ENCODE results near the gene PEX26. TPM values are rescaled to one million over a fixed set of nuclear protein-coding genes. Genes with fewer than 3 reads are reported as not detected.
"Not testable (repeated sequence)": the region's sequence is repeated elsewhere in the genome, so short reads cannot be mapped to it uniquely, and the experiment has no call there.

PEX26 gene
- polyA plus RNA-seq, 1 donor (not counting 4 experiments of a cell fraction or from before 2014, with no cell fraction given) = 23.0 TPM

DNA sequence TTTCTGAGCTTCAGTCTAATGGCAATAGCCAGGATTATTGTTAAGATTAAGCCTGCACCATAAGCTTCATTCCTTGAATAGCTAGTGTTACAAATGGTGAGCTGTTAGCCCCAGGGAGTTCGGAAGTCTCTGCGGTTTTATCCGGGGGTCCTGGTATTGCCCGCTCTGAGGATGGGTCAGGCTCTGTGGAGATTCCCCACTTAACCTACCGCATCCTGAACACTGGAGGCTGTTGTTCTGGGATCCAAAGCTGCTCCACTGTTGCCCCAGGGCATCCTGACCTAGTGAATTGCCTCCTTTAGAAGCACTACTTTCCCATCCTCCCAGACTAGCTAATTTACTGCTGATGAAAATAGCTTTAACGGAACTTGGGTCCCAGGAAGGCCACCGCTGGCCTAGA is 14.5 kb upstream of the PEX26 start:
- H3K27ac ChIP-seq (ENCODE audit: control insufficient read depth, insufficient read depth, low read length) = peak overlapping the region; percentile 72
- H3K79me2 ChIP-seq (ENCODE audit: control insufficient read depth, insufficient read depth, low read length) = no peaks in the 10 kb centered on the region
- TF ChIP-seq EZH2 (IDR thresholded peaks at IDR 0.05; ENCODE audit: low read length) = no peak
- TF ChIP-seq, protein P1, sequence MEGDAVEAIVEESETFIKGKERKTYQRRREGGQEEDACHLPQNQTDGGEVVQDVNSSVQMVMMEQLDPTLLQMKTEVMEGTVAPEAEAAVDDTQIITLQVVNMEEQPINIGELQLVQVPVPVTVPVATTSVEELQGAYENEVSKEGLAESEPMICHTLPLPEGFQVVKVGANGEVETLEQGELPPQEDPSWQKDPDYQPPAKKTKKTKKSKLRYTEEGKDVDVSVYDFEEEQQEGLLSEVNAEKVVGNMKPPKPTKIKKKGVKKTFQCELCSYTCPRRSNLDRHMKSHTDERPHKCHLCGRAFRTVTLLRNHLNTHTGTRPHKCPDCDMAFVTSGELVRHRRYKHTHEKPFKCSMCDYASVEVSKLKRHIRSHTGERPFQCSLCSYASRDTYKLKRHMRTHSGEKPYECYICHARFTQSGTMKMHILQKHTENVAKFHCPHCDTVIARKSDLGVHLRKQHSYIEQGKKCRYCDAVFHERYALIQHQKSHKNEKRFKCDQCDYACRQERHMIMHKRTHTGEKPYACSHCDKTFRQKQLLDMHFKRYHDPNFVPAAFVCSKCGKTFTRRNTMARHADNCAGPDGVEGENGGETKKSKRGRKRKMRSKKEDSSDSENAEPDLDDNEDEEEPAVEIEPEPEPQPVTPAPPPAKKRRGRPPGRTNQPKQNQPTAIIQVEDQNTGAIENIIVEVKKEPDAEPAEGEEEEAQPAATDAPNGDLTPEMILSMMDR (optimal IDR thresholded peaks at IDR 0.05 in 1 of 3, IDR thresholded peaks at IDR 0.05 in 1 of 3, conservative IDR thresholded peaks at IDR 0.05 in 1 of 3; ENCODE audit: extremely low read depth in 1 of 3, insufficient read depth in 2 of 3, low read length in 3 of 3) = no peak
- H3K4me2 ChIP-seq (ENCODE audit: control insufficient read depth, extremely low read depth, insufficient read depth, low read depth, low read length) = peak overlapping the region; percentile 54
- dilution Hi-C loops (cut with MboI; ENCODE audit: extremely low pct_ligation_motif_present, low sequenced_read_pairs) = no loop called here
- H4K20me1 ChIP-seq (ENCODE audit: control insufficient read depth, extremely low read depth, insufficient read depth, low read length) = no peaks in the 10 kb centered on the region
- no peaks in the 10 kb centered on the region for H3K27me3 ChIP-seq (ENCODE audit: control insufficient read depth, extremely low read depth, insufficient read depth, low read length)
- no peak overlapping the region for H3K4me3 ChIP-seq (ENCODE audit: control insufficient read depth in 2 of 3, extremely low read depth in 1 of 3, insufficient read depth in 2 of 3, low read depth in 1 of 3, low read length in 3 of 3)
- H3K4me1 ChIP-seq (ENCODE audit: control insufficient read depth, extremely low read depth, insufficient read depth, low read length) = peaks cover 41% of the 10 kb centered on the region
- H3K9me1 ChIP-seq (ENCODE audit: control insufficient read depth, extremely low read depth, insufficient read depth, low read length) = no peaks in the 10 kb centered on the region
- no peaks in the 10 kb centered on the region for H3K9me3 ChIP-seq (ENCODE audit: control insufficient read depth, low read depth, low read length)
- peak overlapping the region; percentile 53 for H3K9ac ChIP-seq (ENCODE audit: control insufficient read depth, extremely low read depth, insufficient read depth, low read length)
- H3K36me3 ChIP-seq (ENCODE audit: control insufficient read depth in 2 of 2, extremely low read depth in 1 of 2, insufficient read depth in 2 of 2, low read length in 2 of 2) = no peaks in the 10 kb centered on the region
- DNase-seq (ENCODE audit: low read depth, low spot score) (peak; percentile 85), FAIRE-seq (peak; percentile 63)
- no peak overlapping the region for H2AFZ ChIP-seq (ENCODE audit: control insufficient read depth, low read length)

DNA sequence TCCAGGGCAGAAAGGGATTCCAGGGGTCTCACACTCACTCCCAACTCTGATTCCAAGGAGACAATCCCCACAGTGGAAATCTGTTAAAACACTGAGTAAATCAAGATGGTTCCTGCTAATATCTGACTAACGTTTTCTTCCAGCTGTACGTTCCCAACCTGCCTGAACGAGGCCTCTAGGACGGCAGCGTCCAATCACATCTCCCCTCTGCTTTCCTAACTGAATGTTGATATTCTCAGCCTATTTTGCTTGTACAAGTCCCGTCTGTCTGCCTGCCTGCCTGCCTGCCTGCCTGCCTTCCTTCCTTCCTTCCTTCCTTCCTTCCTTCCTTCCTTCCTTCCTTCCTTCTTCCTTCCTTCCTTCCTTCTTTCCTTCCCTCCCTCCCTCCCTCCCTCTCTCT is 14.1 kb upstream of the PEX26 start:
- H3K27me3 ChIP-seq (ENCODE audit: control insufficient read depth, extremely low read depth, insufficient read depth, low read length); H3K79me2 ChIP-seq (ENCODE audit: control insufficient read depth, insufficient read depth, low read length); H2AFZ ChIP-seq (ENCODE audit: control insufficient read depth, low read length); H3K36me3 ChIP-seq (ENCODE audit: control insufficient read depth in 2 of 2, extremely low read depth in 1 of 2, insufficient read depth in 2 of 2, low read length in 2 of 2); FAIRE-seq; H3K4me3 ChIP-seq (ENCODE audit: control insufficient read depth in 2 of 3, extremely low read depth in 1 of 3, insufficient read depth in 2 of 3, low read depth in 1 of 3, low read length in 3 of 3); H3K9me3 ChIP-seq (ENCODE audit: control insufficient read depth, low read depth, low read length); DNase-seq (ENCODE audit: low read depth, low spot score); H4K20me1 ChIP-seq (ENCODE audit: control insufficient read depth, extremely low read depth, insufficient read depth, low read length); dilution Hi-C loops (cut with MboI; ENCODE audit: extremely low pct_ligation_motif_present, low sequenced_read_pairs); H3K9me1 ChIP-seq (ENCODE audit: control insufficient read depth, extremely low read depth, insufficient read depth, low read length): not testable (repeated sequence)
- H3K4me2 ChIP-seq (ENCODE audit: control insufficient read depth, extremely low read depth, insufficient read depth, low read depth, low read length) = peak overlapping the region; percentile 54
- H3K9ac ChIP-seq (ENCODE audit: control insufficient read depth, extremely low read depth, insufficient read depth, low read length) = peak overlapping the region; percentile 53
- H3K27ac ChIP-seq (ENCODE audit: control insufficient read depth, insufficient read depth, low read length) = peak overlapping the region; percentile 72
- H3K4me1 ChIP-seq (ENCODE audit: control insufficient read depth, extremely low read depth, insufficient read depth, low read length) = peaks cover 41% of the 10 kb centered on the region

DNA sequence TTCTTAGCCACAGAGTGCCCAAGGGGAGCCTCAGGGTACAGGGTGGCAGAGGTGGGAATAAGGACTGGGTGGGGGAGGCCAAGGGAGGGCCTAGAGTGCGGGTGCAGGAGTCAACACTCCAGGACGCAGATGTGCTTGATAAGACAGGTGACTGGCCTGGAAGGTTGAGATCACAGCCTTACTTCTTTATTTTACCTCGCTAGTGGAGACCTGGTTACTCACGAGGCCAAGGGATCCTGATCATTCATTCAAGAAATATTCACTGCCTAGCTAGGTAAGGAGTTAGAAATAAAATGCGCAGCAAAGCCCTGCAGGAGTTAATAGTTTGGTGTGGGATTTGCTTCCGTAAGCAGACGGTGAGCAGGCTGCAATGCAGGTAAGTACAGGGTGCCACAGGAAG is 13.2 kb upstream of the PEX26 start:
- Histone ChIP-seq H3K27me3 (ENCODE audit: control insufficient read depth, extremely low read depth, insufficient read depth, low read length) (no peaks in the 10 kb centered on the region), H3K4me1 (ENCODE audit: control insufficient read depth, extremely low read depth, insufficient read depth, low read length) (peaks cover 41% of the 10 kb centered on the region), H3K9ac (ENCODE audit: control insufficient read depth, extremely low read depth, insufficient read depth, low read length) (no peak overlapping the region), H3K79me2 (ENCODE audit: control insufficient read depth, insufficient read depth, low read length) (no peaks in the 10 kb centered on the region), H2AFZ (ENCODE audit: control insufficient read depth, low read length) (no peak overlapping the region), H3K4me3 (ENCODE audit: control insufficient read depth in 2 of 3, extremely low read depth in 1 of 3, insufficient read depth in 2 of 3, low read depth in 1 of 3, low read length in 3 of 3) (no peak overlapping the region), H4K20me1 (ENCODE audit: control insufficient read depth, extremely low read depth, insufficient read depth, low read length) (no peaks in the 10 kb centered on the region), H3K9me3 (ENCODE audit: control insufficient read depth, low read depth, low read length) (no peaks in the 10 kb centered on the region), H3K4me2 (ENCODE audit: control insufficient read depth, extremely low read depth, insufficient read depth, low read depth, low read length) (no peak overlapping the region), H3K36me3 (ENCODE audit: control insufficient read depth in 2 of 2, extremely low read depth in 1 of 2, insufficient read depth in 2 of 2, low read length in 2 of 2) (no peaks in the 10 kb centered on the region), H3K27ac (ENCODE audit: control insufficient read depth, insufficient read depth, low read length) (no peak overlapping the region), H3K9me1 (ENCODE audit: control insufficient read depth, extremely low read depth, insufficient read depth, low read length) (no peaks in the 10 kb centered on the region)
- TF ChIP-seq, protein P1 (optimal IDR thresholded peaks at IDR 0.05 in 1 of 3, IDR thresholded peaks at IDR 0.05 in 1 of 3, conservative IDR thresholded peaks at IDR 0.05 in 1 of 3; ENCODE audit: extremely low read depth in 1 of 3, insufficient read depth in 2 of 3, low read length in 3 of 3) = no peak
- no peak for TF ChIP-seq EZH2 (IDR thresholded peaks at IDR 0.05; ENCODE audit: low read length)
- FAIRE-seq = no peak
- DNase-seq (ENCODE audit: low read depth, low spot score) = no peak
- dilution Hi-C loops (cut with MboI; ENCODE audit: extremely low pct_ligation_motif_present, low sequenced_read_pairs) = no loop called here

All from keratinocyte (primary cell).